Hepatocyte (in vitro differentiated cells): Measurements from ENCODE around the gene ZNF415. TPM values are rescaled to one million over a fixed set of nuclear protein-coding genes. Genes with fewer than 3 reads are reported as not detected.
A peak's percentile ranks its signal among the peaks of the same experiment; 100 is the strongest.

Source experiments
- DNase-seq: peaks from one replicate; pipeline ENCODE4 v3.0.0-alpha.2; 2016; ENCODE audit warnings: low spot score
- H2AFZ ChIP-seq: fragments of 200-600 bp; sonication (generic); 2 replicates; pipeline ENCODE4 v1.6.0; 2016; ENCODE audit warnings: antibody characterized with exemption, mild to moderate bottlenecking
- H3K27ac ChIP-seq: fragments of 200-600 bp; sonication (generic); 2 replicates; pipeline ENCODE4 v1.5.1; 2016; ENCODE audit warnings: mild to moderate bottlenecking
- H3K27me3 ChIP-seq: fragments of 200-600 bp; sonication (generic); 2 replicates; pipeline ENCODE4 v1.6.1; 2016
- H3K36me3 ChIP-seq: fragments of 200-600 bp; sonication (generic); replicated peaks from 2 replicates; pipeline ENCODE4 v1.5.1; 2016; ENCODE audit warnings: low read depth; ENCODE audit not compliant: insufficient read depth
- H3K4me1 ChIP-seq: fragments of 200-600 bp; sonication (generic); 2 replicates; pipeline ENCODE4 v1.5.1; 2016; ENCODE audit warnings: mild to moderate bottlenecking, moderate library complexity; ENCODE audit not compliant: insufficient read depth
- H3K4me2 ChIP-seq: fragments of 200-600 bp; sonication (generic); 2 replicates; pipeline ENCODE4 v1.6.0; 2016
- H3K4me3 ChIP-seq: fragments of 200-600 bp; sonication (generic); 2 replicates; pipeline ENCODE4 v1.5.1; 2016; ENCODE audit warnings: mild to moderate bottlenecking
- H3K79me2 ChIP-seq: fragments of 200-600 bp; sonication (generic); 2 replicates; pipeline ENCODE4 v1.6.0; 2017; ENCODE audit warnings: mild to moderate bottlenecking
- H3K9me2 ChIP-seq: fragments of 200-600 bp; sonication (generic); replicated peaks from 2 replicates; pipeline ENCODE4 v1.6.0; 2017; ENCODE audit warnings: mild to moderate bottlenecking; ENCODE audit not compliant: insufficient read depth
- H3K9me3 ChIP-seq: fragments of 200-600 bp; sonication (generic); 2 replicates; pipeline ENCODE4 v1.5.1; 2016; ENCODE audit warnings: low read depth, mild to moderate bottlenecking
- H4K20me1 ChIP-seq: fragments of 200-600 bp; sonication (generic); 2 replicates; pipeline ENCODE4 v1.6.0; 2016; ENCODE audit warnings: mild to moderate bottlenecking; ENCODE audit not compliant: insufficient read depth, poor library complexity, severe bottlenecking
- CTCF ChIP-seq: fragments of 200-600 bp; sonication (generic); IDR thresholded peaks from 2 replicates; pipeline ENCODE4 v1.5.1; 2016; ENCODE audit warnings: antibody characterized with exemption, mild to moderate bottlenecking; ENCODE audit not compliant: poor library complexity
- EZH2 ChIP-seq: fragments of 200-600 bp; sonication (generic); IDR thresholded peaks from 2 replicates; pipeline ENCODE4 v1.6.1; 2016; ENCODE audit warnings: antibody characterized with exemption, mild to moderate bottlenecking, borderline replicate concordance
- EZH2phosphoT487 ChIP-seq: fragments of 200-600 bp; sonication (generic); IDR thresholded peaks from one replicate; pipeline ENCODE4 v1.6.1; 2018; ENCODE audit warnings: antibody characterized with exemption, mild to moderate bottlenecking, low read depth, moderate library complexity; ENCODE audit not compliant: unreplicated experiment, severe bottlenecking
- WGBS: methylation state at CpG from one replicate; pipeline ENCODE4 v1.1.6; 2016; ENCODE audit warnings: low lambda C conversion rate; ENCODE audit errors: missing lambda C conversion rate; 5-methylcytosine and 5-hydroxymethylcytosine counted together
- polyA plus RNA-seq: library from polyadenylated mRNA; unstranded; fragments of >200 nt; fragmentation: Nextera tagmentation; extraction: Ambion mirVana; gene quantifications from 2 replicates; pipeline ENCODE4 v1.2.1, GENCODE V29; 2016
- total RNA-seq: library from RNA; depleted of rRNA; stranded (reverse); fragments of >200 nt; gene quantifications from 2 replicates; pipeline ENCODE4 v1.2.3, GENCODE V29; 2014

The ZNF415 gene
- total and polyA plus RNA-seq, 2 experiments from 2014 or later = 15.2 to 24.1 TPM

DNA sequence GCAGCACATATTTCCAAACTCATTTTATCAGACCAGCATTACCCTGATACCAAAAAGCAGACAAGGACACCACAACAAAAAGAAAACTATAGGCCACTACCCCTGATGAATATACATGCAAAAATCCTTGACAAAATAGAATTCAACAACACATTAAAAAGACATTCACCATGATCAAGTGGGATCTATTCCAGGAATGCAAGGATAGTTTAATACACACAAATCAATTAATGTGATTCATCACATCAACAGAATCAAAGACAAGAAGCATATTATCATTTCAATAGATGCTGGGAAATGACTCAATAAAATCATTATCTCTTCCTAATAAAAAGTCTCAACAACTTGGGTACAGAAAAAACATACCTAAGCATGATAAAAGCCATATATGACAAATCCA, 14.9 kb upstream of the ZNF415 start:
- H4K20me1 ChIP-seq = no peaks in the 10 kb centered on the region
- no peaks in the 10 kb centered on the region for H3K9me2 ChIP-seq
- no peaks in the 10 kb centered on the region for H3K27me3 ChIP-seq
- no peak overlapping the region for H2AFZ ChIP-seq
- peaks cover 10% of the 10 kb centered on the region for H3K36me3 ChIP-seq
- no peak for DNase-seq
- H3K4me3 ChIP-seq = no peak overlapping the region
- TF ChIP-seq EZH2 (no peak), CTCF (no peak), EZH2phosphoT487 (no peak)
- no peak overlapping the region for H3K4me2 ChIP-seq
- no peak overlapping the region for H3K27ac ChIP-seq
- H3K79me2 ChIP-seq = no peaks in the 10 kb centered on the region
- no peaks in the 10 kb centered on the region for H3K4me1 ChIP-seq
- peaks cover 30% of the 10 kb centered on the region for H3K9me3 ChIP-seq

DNA sequence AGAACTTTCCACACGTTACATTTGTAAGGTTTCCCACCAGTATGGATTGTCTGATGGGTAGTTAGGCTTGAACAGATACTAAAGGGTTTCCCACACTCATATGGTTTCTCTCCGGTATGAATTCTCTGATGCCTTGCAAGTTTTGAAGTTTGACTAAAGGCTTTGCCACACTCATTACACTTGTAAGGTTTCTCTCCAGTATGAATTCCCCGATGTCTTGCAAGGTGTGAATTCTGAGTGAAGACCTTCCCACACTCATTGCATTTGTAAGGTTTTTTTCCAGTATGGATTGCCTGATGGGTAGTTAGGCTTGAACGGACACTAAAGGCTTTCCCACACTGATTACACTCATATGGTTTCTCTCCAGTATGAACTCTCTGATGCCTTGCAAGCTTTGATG, 7.6 kb upstream of the ZNF415 start:
- H3K4me1 ChIP-seq = no peaks in the 10 kb centered on the region
- H3K9me3 ChIP-seq = peaks cover 49% of the 10 kb centered on the region
- H3K36me3 ChIP-seq = peaks cover 13% of the 10 kb centered on the region
- no peak overlapping the region for H3K4me3 ChIP-seq
- TF ChIP-seq CTCF = no peak
- no peak for TF ChIP-seq EZH2
- TF ChIP-seq EZH2phosphoT487 = no peak
- H3K27ac ChIP-seq = no peak overlapping the region
- 96% methylated on average over 4 of the region's 4 CpGs for WGBS
- H3K4me2 ChIP-seq = no peak overlapping the region
- no peak overlapping the region for H2AFZ ChIP-seq
- H3K9me2 ChIP-seq = no peaks in the 10 kb centered on the region
- no peak for DNase-seq
- H3K79me2 ChIP-seq = no peaks in the 10 kb centered on the region
- H4K20me1 ChIP-seq = no peaks in the 10 kb centered on the region
- H3K27me3 ChIP-seq = no peaks in the 10 kb centered on the region

GRCh38 chr19:53136432-53136831, 3.7 kb upstream of the ZNF415 start:
- WGBS = 98% methylated on average over 3 of the region's 3 CpGs
- no peak for DNase-seq
- Histone ChIP-seq H3K9me2 (no peaks in the 10 kb centered on the region), H3K4me1 (peaks cover 6% of the 10 kb centered on the region), H3K4me2 (no peak overlapping the region), H4K20me1 (no peaks in the 10 kb centered on the region), H2AFZ (no peak overlapping the region), H3K27me3 (no peaks in the 10 kb centered on the region), H3K27ac (no peak overlapping the region), H3K36me3 (peaks cover 4% of the 10 kb centered on the region), H3K9me3 (peaks cover 33% of the 10 kb centered on the region), H3K4me3 (no peak overlapping the region), H3K79me2 (peaks cover 8% of the 10 kb centered on the region)
- TF ChIP-seq EZH2 (no peak), EZH2phosphoT487 (no peak), CTCF (no peak)

- Histone ChIP-seq H2AFZ (peak overlapping the region; percentile 64), H4K20me1 (no peaks in the 10 kb centered on the region), H3K36me3 (no peaks in the 10 kb centered on the region), H3K4me1 (peaks cover 21% of the 10 kb centered on the region), H3K79me2 (peaks cover 35% of the 10 kb centered on the region), H3K9me3 (no peaks in the 10 kb centered on the region), H3K4me3 (peak overlapping the region; percentile 48), H3K9me2 (no peaks in the 10 kb centered on the region), H3K27me3 (no peaks in the 10 kb centered on the region), H3K4me2 (peak overlapping the region; percentile 94), H3K27ac (peak overlapping the region; percentile 87)
- DNase-seq = no peak
- TF ChIP-seq EZH2phosphoT487 (no peak), EZH2 (no peak), CTCF (no peak)
- 55% methylated on average over 6 of the region's 6 CpGs for WGBS
Observed at GRCh38 chr19:53131727-53132126, 983 bp downstream of the ZNF415 start.
